PC-3 (cell line): ENCODE data around the gene DIS3L2. TPM values are rescaled to one million over a fixed set of nuclear protein-coding genes. Genes with fewer than 3 reads are reported as not detected.

Experiments
- ATAC-seq: fragments of 200-7000 bp; cut with Tn5 transposase; 2 replicates; pipeline ENCODE4 v1.9.1; 2020; ENCODE audit warnings: mild to moderate bottlenecking, moderate library complexity
- BruUV-seq: library from RNA; stranded (reverse); fragments of 400-500 nt; replicated peaks from 2 replicates; lab custom pipeline; 2021; lab: Mats Ljungman, UMichigan
- CTCF ChIA-PET: fragments of 300-600 bp; sonication (Branson Sonifier 250); formaldehyde crosslinking; loops from one replicate; lab custom pipeline; 2022; ENCODE audit warnings: antibody characterized with exemption; lab: Charles Lee
- POLR2A ChIA-PET: fragments of 300-600 bp; sonication (Branson Sonifier 250); formaldehyde crosslinking; loops from one replicate; lab custom pipeline; 2022; ENCODE audit warnings: antibody characterized with exemption; ENCODE audit not compliant: unreplicated experiment; lab: Charles Lee
- DNase-seq: peaks from one replicate; pipeline ENCODE4 v3.0.0-alpha.2; 2015
- H2AFZ ChIP-seq: fragments of 300-600 bp; sonication (generic); 2 replicates; pipeline ENCODE4 v1.6.0; 2016; ENCODE audit warnings: antibody characterized with exemption, low read length
- H3F3A ChIP-seq: fragments of 300-600 bp; sonication (generic); one replicate; pipeline ENCODE4 v1.6.0; 2017; ENCODE audit warnings: antibody characterized with exemption, low read length, control low read depth, mild to moderate bottlenecking; ENCODE audit not compliant: unreplicated experiment
- H3K27ac ChIP-seq: fragments of 300-600 bp; sonication (generic); 2 replicates; pipeline ENCODE4 v1.5.1; 2016; ENCODE audit warnings: mild to moderate bottlenecking, low read length
- H3K27me3 ChIP-seq: fragments of 300-600 bp; sonication (generic); 2 replicates; pipeline ENCODE4 v1.6.1; 2016; ENCODE audit warnings: low read length, mixed read lengths
- H3K36me3 ChIP-seq: fragments of 300-600 bp; sonication (generic); 2 replicates; pipeline ENCODE4 v1.6.1; 2016; ENCODE audit warnings: low read depth, mixed run types, low read length, mixed read lengths
- H3K4me1 ChIP-seq: fragments of 300-600 bp; sonication (generic); 2 replicates; pipeline ENCODE4 v1.5.1; 2016; ENCODE audit warnings: low read length; ENCODE audit not compliant: insufficient read depth
- H3K4me2 ChIP-seq: fragments of 300-600 bp; sonication (generic); 2 replicates; pipeline ENCODE4 v1.6.0; 2016; ENCODE audit warnings: low read length
- H3K4me3 ChIP-seq: fragments of 300-600 bp; sonication (generic); 2 replicates; pipeline ENCODE4 v1.5.1; 2016; ENCODE audit warnings: mild to moderate bottlenecking, low read length, mixed read lengths
- H3K79me2 ChIP-seq: fragments of 300-600 bp; sonication (generic); 2 replicates; pipeline ENCODE4 v1.6.1; 2017; ENCODE audit warnings: low read length, mixed read lengths
- H3K9ac ChIP-seq: fragments of 300-600 bp; sonication (generic); 2 replicates; pipeline ENCODE4 v1.6.0; 2016; ENCODE audit warnings: mild to moderate bottlenecking, low read length
- H3K9me2 ChIP-seq: fragments of 300-600 bp; sonication (generic); replicated peaks from 2 replicates; pipeline ENCODE4 v1.6.1; 2016; ENCODE audit warnings: mixed run types, low read length, mixed read lengths
- H3K9me3 ChIP-seq: fragments of 300-600 bp; sonication (generic); 2 replicates; pipeline ENCODE4 v1.6.1; 2016; ENCODE audit warnings: low read length, mixed read lengths
- H4K20me1 ChIP-seq: fragments of 300-600 bp; sonication (generic); 2 replicates; pipeline ENCODE4 v1.6.1; 2016; ENCODE audit warnings: low read length, mixed read lengths
- EZH2 ChIP-seq: fragments of 300-600 bp; sonication (generic); IDR thresholded peaks from one replicate; pipeline ENCODE4 v1.6.1; 2017; ENCODE audit warnings: antibody characterized with exemption, mild to moderate bottlenecking, low read length; ENCODE audit not compliant: unreplicated experiment
- EZH2phosphoT487 ChIP-seq: fragments of 300-600 bp; sonication (generic); IDR thresholded peaks from 2 replicates; pipeline ENCODE4 v1.6.1; 2018; ENCODE audit warnings: mild to moderate bottlenecking, antibody characterized with exemption, low read length, borderline replicate concordance
- intact Hi-C: fragments of 100-400 bp; cut with micrococcal nuclease; formaldehyde crosslinking; loops from 2 replicates; pipeline ENCODE4 v1.9.0; 2023
- total RNA-seq: library from RNA; depleted of rRNA; stranded (reverse); fragments of >200 nt; gene quantifications from 2 replicates; pipeline ENCODE4 v1.2.3, GENCODE V29; 2014
- TF ChIP-seq, protein P1 (sequence below): fragments of 300-600 bp; sonication (generic); conservative IDR thresholded peaks from 2 replicates; pipeline ENCODE4 v1.5.1; 2017; ENCODE audit warnings: antibody characterized with exemption, low read depth, mild to moderate bottlenecking, low read length

The DIS3L2 gene
- total RNA-seq, 1 experiment from 2014 or later, result 22.8 TPM

DNA sequence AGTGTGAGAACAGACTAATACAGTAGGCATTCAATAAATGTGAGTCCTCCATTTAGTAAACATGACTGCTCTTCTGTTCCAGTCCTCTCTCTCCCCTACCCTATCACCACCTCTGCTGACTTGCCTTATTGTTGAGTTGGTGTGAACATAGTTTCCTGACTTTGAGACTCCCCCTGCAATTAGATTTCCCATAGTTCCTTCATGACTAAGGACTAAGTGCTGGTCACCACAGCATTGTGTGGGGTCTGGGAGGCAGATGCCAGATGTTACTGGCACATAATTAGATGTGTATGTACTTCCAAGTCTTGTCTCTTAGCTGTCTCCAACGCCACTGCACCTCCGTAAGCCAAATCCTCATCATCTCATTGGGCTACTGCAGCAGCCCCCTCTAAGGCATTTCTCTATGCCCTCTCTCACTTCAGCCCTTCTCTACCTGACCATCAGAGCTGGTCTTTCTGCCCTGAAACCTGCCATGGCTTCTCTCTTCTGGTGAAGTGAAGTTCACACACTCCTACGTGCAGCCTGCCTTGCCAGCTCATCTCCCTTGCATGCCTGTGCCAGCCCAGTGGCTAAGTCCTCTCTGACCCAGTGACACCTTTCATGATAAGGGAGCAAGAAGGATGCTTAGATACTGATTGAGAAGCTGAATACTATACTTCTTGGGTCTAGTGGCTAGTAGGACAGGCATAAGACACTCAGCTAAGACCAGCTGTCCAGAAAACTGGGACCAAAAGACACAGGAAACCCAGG lies 335.4 kb downstream of the DIS3L2 start:
- CTCF ChIA-PET, result no interaction called here
- ATAC-seq (no peak), DNase-seq (no peak)
- H3K9me2 ChIP-seq, result no peaks in the 10 kb centered on the region
- no peak overlapping the region for H3K4me3 ChIP-seq
- no peaks in the 10 kb centered on the region for H3K27me3 ChIP-seq
- BruUV-seq, result no TSS peak
- H3K79me2 ChIP-seq, result no peaks in the 10 kb centered on the region
- H4K20me1 ChIP-seq, result no peaks in the 10 kb centered on the region
- TF ChIP-seq EZH2, result no peak
- no peak for TF ChIP-seq EZH2phosphoT487
- TF ChIP-seq, protein P1, sequence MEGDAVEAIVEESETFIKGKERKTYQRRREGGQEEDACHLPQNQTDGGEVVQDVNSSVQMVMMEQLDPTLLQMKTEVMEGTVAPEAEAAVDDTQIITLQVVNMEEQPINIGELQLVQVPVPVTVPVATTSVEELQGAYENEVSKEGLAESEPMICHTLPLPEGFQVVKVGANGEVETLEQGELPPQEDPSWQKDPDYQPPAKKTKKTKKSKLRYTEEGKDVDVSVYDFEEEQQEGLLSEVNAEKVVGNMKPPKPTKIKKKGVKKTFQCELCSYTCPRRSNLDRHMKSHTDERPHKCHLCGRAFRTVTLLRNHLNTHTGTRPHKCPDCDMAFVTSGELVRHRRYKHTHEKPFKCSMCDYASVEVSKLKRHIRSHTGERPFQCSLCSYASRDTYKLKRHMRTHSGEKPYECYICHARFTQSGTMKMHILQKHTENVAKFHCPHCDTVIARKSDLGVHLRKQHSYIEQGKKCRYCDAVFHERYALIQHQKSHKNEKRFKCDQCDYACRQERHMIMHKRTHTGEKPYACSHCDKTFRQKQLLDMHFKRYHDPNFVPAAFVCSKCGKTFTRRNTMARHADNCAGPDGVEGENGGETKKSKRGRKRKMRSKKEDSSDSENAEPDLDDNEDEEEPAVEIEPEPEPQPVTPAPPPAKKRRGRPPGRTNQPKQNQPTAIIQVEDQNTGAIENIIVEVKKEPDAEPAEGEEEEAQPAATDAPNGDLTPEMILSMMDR, result no peak
- peaks cover 16% of the 10 kb centered on the region for H3K4me1 ChIP-seq
- H3K27ac ChIP-seq, result no peak overlapping the region
- H3K36me3 ChIP-seq, result no peaks in the 10 kb centered on the region
- POLR2A ChIA-PET, result no interaction called here
- H3F3A ChIP-seq, result no peaks in the 10 kb centered on the region
- no peaks in the 10 kb centered on the region for H3K9me3 ChIP-seq
- H2AFZ ChIP-seq, result no peak overlapping the region
- no peak overlapping the region for H3K9ac ChIP-seq
- intact Hi-C loops, result no loop called here
- no peak overlapping the region for H3K4me2 ChIP-seq

DNA sequence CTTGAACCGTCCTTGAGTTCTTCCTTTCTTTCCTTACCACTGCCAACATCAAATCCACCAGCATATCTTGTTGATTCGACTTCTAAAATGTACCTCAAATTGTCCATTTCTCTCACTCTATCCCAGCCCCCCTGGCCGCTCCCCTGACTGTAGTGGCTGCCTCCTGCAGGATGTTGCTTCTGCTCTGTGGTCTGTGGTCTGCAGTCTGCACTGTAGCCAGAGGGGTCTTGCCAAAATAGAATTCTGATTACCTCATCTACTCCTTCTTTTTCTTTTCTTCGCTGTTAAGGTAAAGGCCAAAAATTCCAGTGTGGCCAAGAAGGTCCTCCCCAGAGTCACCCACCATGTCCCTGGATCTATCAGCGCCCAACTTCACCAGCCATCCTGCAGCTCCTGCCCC lies 337.6 kb downstream of the DIS3L2 start:
- Histone ChIP-seq H3K27me3 (no peaks in the 10 kb centered on the region), H3K27ac (no peak overlapping the region), H4K20me1 (no peaks in the 10 kb centered on the region), H3K9me2 (no peaks in the 10 kb centered on the region), H3K79me2 (no peaks in the 10 kb centered on the region), H3K4me1 (peaks cover 16% of the 10 kb centered on the region), H3F3A (no peaks in the 10 kb centered on the region), H3K9ac (no peak overlapping the region), H2AFZ (no peak overlapping the region), H3K4me3 (no peak overlapping the region), H3K36me3 (no peaks in the 10 kb centered on the region; the same call in 1 of the 2 replicates), H3K9me3 (no peaks in the 10 kb centered on the region), H3K4me2 (no peak overlapping the region)
- intact Hi-C loops, result no loop called here
- BruUV-seq, result no TSS peak
- ChIA-PET POLR2A (no interaction called here), CTCF (no interaction called here)
- TF ChIP-seq EZH2phosphoT487 (no peak), EZH2 (no peak)
- TF ChIP-seq, protein P1, result no peak
- DNase-seq, result no peak
- ATAC-seq, result no peak
